Pulmonary artery endothelial cell (primary cell): Measurements from ENCODE around the gene RFNG. TPM values are rescaled to one million over a fixed set of nuclear protein-coding genes. Genes with fewer than 3 reads are reported as not detected.

Experiments
- DNase-seq: peaks from one replicate; pipeline ENCODE4 v3.0.0-alpha.2; 2011; ENCODE audit warnings: low read depth, low spot score
- total RNA-seq: library from RNA; depleted of rRNA; stranded (reverse); fragments of >200 nt; gene quantifications from 2 replicates; pipeline ENCODE4 v1.2.3, GENCODE V29; 2014

The RFNG gene
- 25.7 and 29.9 TPM in 2 replicates for total RNA-seq

- no peak for DNase-seq
These were observed at the start of gene RFNG, which contains the start of gene GPS1 for GRCh38 chr17:82051776-82052637. TSS of gene RFNG (minus strand) at chr17:82051811. CDS start at chr17:82051766, 45 bp downstream. TSS of gene GPS1 (plus strand) at chr17:82051898. CDS start at chr17:82051932, 34 bp downstream.

- DNase-seq: no peak
These were observed 49.7 kb upstream of the RFNG start for GRCh38 chr17:82101301-82101715.

- DNase-seq: no peak
These were observed 49.1 kb upstream of the RFNG start for GRCh38 chr17:82100502-82101298.

- DNase-seq: no peak
These were observed 47.5 kb upstream of the RFNG start for GRCh38 chr17:82098939-82099763.

- DNase-seq: peak; percentile 80
These were observed 46.7 kb upstream of the RFNG start, which contains the start of gene FASN for GRCh38 chr17:82098169-82098938. TSS of gene FASN (minus strand) at chr17:82098236. CDS start at chr17:82096445, 1,791 bp downstream.

- DNase-seq: no peak
These were observed 46.2 kb upstream of the RFNG start for GRCh38 chr17:82097919-82098168.

- peak; percentile 30 for DNase-seq
These were observed 45.7 kb upstream of the RFNG start for GRCh38 chr17:82097184-82097918.

GRCh38 chr17:82096709-82097183 lies 45.1 kb upstream of the RFNG start:
- no peak for DNase-seq

GRCh38 chr17:82095777-82096708 lies 44.4 kb upstream of the RFNG start:
- DNase-seq: no peak

GRCh38 chr17:82094931-82095776 lies 43.5 kb upstream of the RFNG start:
- DNase-seq: no peak

GRCh38 chr17:82092995-82093751 lies 41.6 kb upstream of the RFNG start:
- no peak for DNase-seq

GRCh38 chr17:82092628-82092994 lies 41.0 kb upstream of the RFNG start:
- DNase-seq: no peak

GRCh38 chr17:82092094-82092586 lies 40.5 kb upstream of the RFNG start:
- DNase-seq: no peak

GRCh38 chr17:82091264-82092066 lies 39.9 kb upstream of the RFNG start:
- no peak for DNase-seq

GRCh38 chr17:82090549-82091263 lies 39.1 kb upstream of the RFNG start:
- no peak for DNase-seq
